ENCODE results near the gene TOB2.

Gene TOB2

GRCh38 chr22:41444360-41445128 lies 2.1 kb downstream of the TOB2 start:
- no peak for TF ChIP-seq EP300 (IDR thresholded peaks at IDR 0.05; ENCODE audit: borderline replicate concordance)
- TF ChIP-seq RAD21 (IDR thresholded peaks at IDR 0.05; ENCODE audit: low read depth): no peak
- TF ChIP-seq TCF12 (IDR thresholded peaks at IDR 0.05; ENCODE audit: low read depth): no peak
- TF ChIP-seq TEAD4 (IDR thresholded peaks at IDR 0.05): no peak
- TF ChIP-seq EGR1 (IDR thresholded peaks at IDR 0.05): no peak
- no peak for TF ChIP-seq YY1 (IDR thresholded peaks at IDR 0.05; ENCODE audit: low read depth)
- TF ChIP-seq FOXM1 (IDR thresholded peaks at IDR 0.05; ENCODE audit: borderline replicate concordance, low read depth): no peak
- no peak for TF ChIP-seq REST (IDR thresholded peaks at IDR 0.05; ENCODE audit: low read depth)
- no peak for TF ChIP-seq MAX (IDR thresholded peaks at IDR 0.05)
- TF ChIP-seq CREB1 (IDR thresholded peaks at IDR 0.05; ENCODE audit: low read depth): no peak

- TF ChIP-seq YY1 (IDR thresholded peaks at IDR 0.05; ENCODE audit: low read depth): no peak
- no peak for TF ChIP-seq TEAD4 (IDR thresholded peaks at IDR 0.05)
- TF ChIP-seq ZBTB7A (IDR thresholded peaks at IDR 0.05; ENCODE audit: low read depth): no peak
- no peak for TF ChIP-seq TCF12 (IDR thresholded peaks at IDR 0.05; ENCODE audit: low read depth)
- no peak for TF ChIP-seq CEBPB (IDR thresholded peaks at IDR 0.05)
- TF ChIP-seq REST (IDR thresholded peaks at IDR 0.05; ENCODE audit: low read depth): no peak
- no peak for TF ChIP-seq TAF1 (IDR thresholded peaks at IDR 0.05; ENCODE audit: low read depth)
- no peak for TF ChIP-seq FOXM1 (IDR thresholded peaks at IDR 0.05; ENCODE audit: borderline replicate concordance, low read depth)
- no peak for TF ChIP-seq RAD21 (IDR thresholded peaks at IDR 0.05; ENCODE audit: low read depth)
- no peak for TF ChIP-seq USF1 (IDR thresholded peaks at IDR 0.05)
- no peak for TF ChIP-seq CREB1 (IDR thresholded peaks at IDR 0.05; ENCODE audit: low read depth)
- no peak for TF ChIP-seq MAX (IDR thresholded peaks at IDR 0.05)
- no peak for TF ChIP-seq EGR1 (IDR thresholded peaks at IDR 0.05)
- no peak for TF ChIP-seq EP300 (IDR thresholded peaks at IDR 0.05; ENCODE audit: borderline replicate concordance)
- TF ChIP-seq NFIC (IDR thresholded peaks at IDR 0.05): no peak
These were observed 4.3 kb downstream of the TOB2 start for GRCh38 chr22:41442240-41442792.

- TF ChIP-seq REST (IDR thresholded peaks at IDR 0.05; ENCODE audit: low read depth) (no peak), USF1 (IDR thresholded peaks at IDR 0.05) (no peak), TCF12 (IDR thresholded peaks at IDR 0.05; ENCODE audit: low read depth) (no peak), EP300 (IDR thresholded peaks at IDR 0.05; ENCODE audit: borderline replicate concordance) (no peak), RAD21 (IDR thresholded peaks at IDR 0.05; ENCODE audit: low read depth) (no peak), CEBPB (IDR thresholded peaks at IDR 0.05) (no peak), TAF1 (IDR thresholded peaks at IDR 0.05; ENCODE audit: low read depth) (no peak), TEAD4 (IDR thresholded peaks at IDR 0.05) (no peak), ZBTB7A (IDR thresholded peaks at IDR 0.05; ENCODE audit: low read depth) (no peak)
These were observed 9.4 kb downstream of the TOB2 start for GRCh38 chr22:41437198-41437597.
